ENCODE measurements around the gene LRRC7. TPM values are rescaled to one million over a fixed set of nuclear protein-coding genes. Genes with fewer than 3 reads are reported as not detected.

The LRRC7 gene
- total and polyA plus RNA-seq, 2 experiments from 2014 or later, result 1.2 TPM; not detected in 1

DNA sequence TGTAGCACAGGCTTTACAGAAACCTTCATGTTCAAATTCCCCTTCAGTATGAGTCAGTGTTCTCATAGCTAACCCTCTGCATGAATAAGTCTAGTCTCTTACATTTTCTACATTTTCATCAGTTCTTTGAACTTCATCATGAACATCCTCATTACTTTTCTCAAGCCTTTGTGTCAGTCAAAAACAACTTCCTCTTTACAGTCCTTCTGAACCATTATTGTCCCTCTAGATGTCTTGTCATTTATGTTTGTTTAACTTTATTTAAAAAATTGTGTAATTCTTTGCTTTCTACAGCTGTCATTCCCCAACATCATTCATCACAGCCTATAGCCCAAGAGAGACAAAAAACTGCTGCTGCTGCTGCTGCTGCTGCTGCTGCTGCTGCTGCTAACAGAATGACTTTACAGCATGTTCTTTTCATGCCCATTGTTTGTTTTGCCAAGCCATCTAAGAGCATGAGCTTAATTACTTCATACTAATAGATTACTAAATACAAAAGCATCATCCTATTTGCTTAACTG, 504.6 kb downstream of the LRRC7 start:
- H3K4me3 Mint-ChIP-seq, result no peak overlapping the region
- Histone ChIP-seq H2AFZ (no peak overlapping the region), H3K27me3 (ENCODE audit: insufficient read depth) (no peaks in the 10 kb centered on the region), H3K36me3 (ENCODE audit: insufficient read depth) (no peaks in the 10 kb centered on the region), H3K27ac (ENCODE audit: low read depth) (no peak overlapping the region), H3K4me3 (no peak overlapping the region), H4K20me1 (replicated peaks; ENCODE audit: insufficient read depth) (no peaks in the 10 kb centered on the region), H3K79me2 (replicated peaks; ENCODE audit: insufficient read depth) (no peaks in the 10 kb centered on the region), H3K9me2 (ENCODE audit: insufficient read depth) (no peaks in the 10 kb centered on the region; the same call in 1 of the 2 replicates), H3K4me1 (ENCODE audit: insufficient read depth) (no peaks in the 10 kb centered on the region), H3F3A (replicated peaks; ENCODE audit: low read depth) (no peaks in the 10 kb centered on the region), H3K4me2 (no peak overlapping the region)
- H3K4me1 Mint-ChIP-seq, result no peaks in the 10 kb centered on the region
- TF ChIP-seq ZNF114 (CRISPR knock-in tag; IDR thresholded peaks at IDR 0.05) (no peak), POLR2AphosphoS5 (IDR thresholded peaks at IDR 0.05; ENCODE audit: low read depth) (no peak), CREB1 (CRISPR knock-in tag; IDR thresholded peaks at IDR 0.05; ENCODE audit: low read depth) (no peak), EZH2 (IDR thresholded peaks at IDR 0.05; ENCODE audit: low read depth, unreplicated experiment) (no peak), NANOG (IDR thresholded peaks at IDR 0.05; ENCODE audit: borderline replicate concordance) (no peak), JUNB (IDR thresholded peaks at IDR 0.05; ENCODE audit: unreplicated experiment) (no peak), CTCF (conservative IDR thresholded peaks at IDR 0.05; ENCODE audit: low read depth in 2 of 2) (no peak), STAT1 (IDR thresholded peaks at IDR 0.05; ENCODE audit: unreplicated experiment) (no peak), ZNF331 (CRISPR knock-in tag; IDR thresholded peaks at IDR 0.05; ENCODE audit: low read depth) (no peak), EZH2phosphoT487 (IDR thresholded peaks at IDR 0.05; ENCODE audit: unreplicated experiment) (no peak), REST (IDR thresholded peaks at IDR 0.05; ENCODE audit: unreplicated experiment) (no peak)
- TF ChIP-seq, protein P1, sequence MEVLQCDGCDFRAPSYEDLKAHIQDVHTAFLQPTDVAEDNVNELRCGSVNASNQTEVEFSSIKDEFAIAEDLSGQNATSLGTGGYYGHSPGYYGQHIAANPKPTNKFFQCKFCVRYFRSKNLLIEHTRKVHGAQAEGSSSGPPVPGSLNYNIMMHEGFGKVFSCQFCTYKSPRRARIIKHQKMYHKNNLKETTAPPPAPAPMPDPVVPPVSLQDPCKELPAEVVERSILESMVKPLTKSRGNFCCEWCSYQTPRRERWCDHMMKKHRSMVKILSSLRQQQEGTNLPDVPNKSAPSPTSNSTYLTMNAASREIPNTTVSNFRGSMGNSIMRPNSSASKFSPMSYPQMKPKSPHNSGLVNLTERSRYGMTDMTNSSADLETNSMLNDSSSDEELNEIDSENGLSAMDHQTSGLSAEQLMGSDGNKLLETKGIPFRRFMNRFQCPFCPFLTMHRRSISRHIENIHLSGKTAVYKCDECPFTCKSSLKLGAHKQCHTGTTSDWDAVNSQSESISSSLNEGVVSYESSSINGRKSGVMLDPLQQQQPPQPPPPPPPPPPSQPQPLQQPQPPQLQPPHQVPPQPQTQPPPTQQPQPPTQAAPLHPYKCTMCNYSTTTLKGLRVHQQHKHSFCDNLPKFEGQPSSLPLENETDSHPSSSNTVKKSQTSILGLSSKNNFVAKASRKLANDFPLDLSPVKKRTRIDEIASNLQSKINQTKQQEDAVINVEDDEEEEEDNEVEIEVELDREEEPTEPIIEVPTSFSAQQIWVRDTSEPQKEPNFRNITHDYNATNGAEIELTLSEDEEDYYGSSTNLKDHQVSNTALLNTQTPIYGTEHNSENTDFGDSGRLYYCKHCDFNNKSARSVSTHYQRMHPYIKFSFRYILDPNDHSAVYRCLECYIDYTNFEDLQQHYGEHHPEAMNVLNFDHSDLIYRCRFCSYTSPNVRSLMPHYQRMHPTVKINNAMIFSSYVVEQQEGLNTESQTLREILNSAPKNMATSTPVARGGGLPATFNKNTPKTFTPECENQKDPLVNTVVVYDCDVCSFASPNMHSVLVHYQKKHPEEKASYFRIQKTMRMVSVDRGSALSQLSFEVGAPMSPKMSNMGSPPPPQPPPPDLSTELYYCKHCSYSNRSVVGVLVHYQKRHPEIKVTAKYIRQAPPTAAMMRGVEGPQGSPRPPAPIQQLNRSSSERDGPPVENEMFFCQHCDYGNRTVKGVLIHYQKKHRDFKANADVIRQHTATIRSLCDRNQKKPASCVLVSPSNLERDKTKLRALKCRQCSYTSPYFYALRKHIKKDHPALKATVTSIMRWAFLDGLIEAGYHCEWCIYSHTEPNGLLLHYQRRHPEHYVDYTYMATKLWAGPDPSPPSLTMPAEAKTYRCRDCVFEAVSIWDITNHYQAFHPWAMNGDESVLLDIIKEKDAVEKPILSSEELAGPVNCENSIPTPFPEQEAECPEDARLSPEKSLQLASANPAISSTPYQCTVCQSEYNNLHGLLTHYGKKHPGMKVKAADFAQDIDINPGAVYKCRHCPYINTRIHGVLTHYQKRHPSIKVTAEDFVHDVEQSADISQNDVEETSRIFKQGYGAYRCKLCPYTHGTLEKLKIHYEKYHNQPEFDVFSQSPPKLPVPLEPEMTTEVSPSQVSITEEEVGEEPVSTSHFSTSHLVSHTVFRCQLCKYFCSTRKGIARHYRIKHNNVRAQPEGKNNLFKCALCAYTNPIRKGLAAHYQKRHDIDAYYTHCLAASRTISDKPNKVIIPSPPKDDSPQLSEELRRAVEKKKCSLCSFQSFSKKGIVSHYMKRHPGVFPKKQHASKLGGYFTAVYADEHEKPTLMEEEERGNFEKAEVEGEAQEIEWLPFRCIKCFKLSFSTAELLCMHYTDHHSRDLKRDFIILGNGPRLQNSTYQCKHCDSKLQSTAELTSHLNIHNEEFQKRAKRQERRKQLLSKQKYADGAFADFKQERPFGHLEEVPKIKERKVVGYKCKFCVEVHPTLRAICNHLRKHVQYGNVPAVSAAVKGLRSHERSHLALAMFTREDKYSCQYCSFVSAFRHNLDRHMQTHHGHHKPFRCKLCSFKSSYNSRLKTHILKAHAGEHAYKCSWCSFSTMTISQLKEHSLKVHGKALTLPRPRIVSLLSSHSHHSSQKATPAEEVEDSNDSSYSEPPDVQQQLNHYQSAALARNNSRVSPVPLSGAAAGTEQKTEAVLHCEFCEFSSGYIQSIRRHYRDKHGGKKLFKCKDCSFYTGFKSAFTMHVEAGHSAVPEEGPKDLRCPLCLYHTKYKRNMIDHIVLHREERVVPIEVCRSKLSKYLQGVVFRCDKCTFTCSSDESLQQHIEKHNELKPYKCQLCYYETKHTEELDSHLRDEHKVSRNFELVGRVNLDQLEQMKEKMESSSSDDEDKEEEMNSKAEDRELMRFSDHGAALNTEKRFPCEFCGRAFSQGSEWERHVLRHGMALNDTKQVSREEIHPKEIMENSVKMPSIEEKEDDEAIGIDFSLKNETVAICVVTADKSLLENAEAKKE (CRISPR knock-in tag; IDR thresholded peaks at IDR 0.05), result no peak
- TF ChIP-seq, protein P2, sequence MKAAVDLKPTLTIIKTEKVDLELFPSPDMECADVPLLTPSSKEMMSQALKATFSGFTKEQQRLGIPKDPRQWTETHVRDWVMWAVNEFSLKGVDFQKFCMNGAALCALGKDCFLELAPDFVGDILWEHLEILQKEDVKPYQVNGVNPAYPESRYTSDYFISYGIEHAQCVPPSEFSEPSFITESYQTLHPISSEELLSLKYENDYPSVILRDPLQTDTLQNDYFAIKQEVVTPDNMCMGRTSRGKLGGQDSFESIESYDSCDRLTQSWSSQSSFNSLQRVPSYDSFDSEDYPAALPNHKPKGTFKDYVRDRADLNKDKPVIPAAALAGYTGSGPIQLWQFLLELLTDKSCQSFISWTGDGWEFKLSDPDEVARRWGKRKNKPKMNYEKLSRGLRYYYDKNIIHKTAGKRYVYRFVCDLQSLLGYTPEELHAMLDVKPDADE (IDR thresholded peaks at IDR 0.05), result no peak
- peak overlapping the region; percentile 33; the same call in 1 of the 2 replicates for H3K27ac Mint-ChIP-seq
- H3K27me3 Mint-ChIP-seq (ENCODE audit: insufficient read depth, low read depth, poor library complexity), result peaks cover 1% of the 10 kb centered on the region
- H3K9me3 Mint-ChIP-seq, result no peaks in the 10 kb centered on the region
- no peak for DNase-seq (ENCODE audit: low spot score)
- ATAC-seq, result no peak
- H3K36me3 Mint-ChIP-seq (ENCODE audit: low read depth), result no peaks in the 10 kb centered on the region
